Endothelial cell (in vitro differentiated cells): ENCODE measurements around the gene XPNPEP3. TPM values are rescaled to one million over a fixed set of nuclear protein-coding genes. Genes with fewer than 3 reads are reported as not detected.

ENCODE experiments used
- DNase-seq: peaks from one replicate; pipeline ENCODE4 v3.0.0; 2021; ENCODE audit warnings: low spot score
- H3K27ac Mint-ChIP-seq: one replicate; pipeline ENCODE4 v1.8.0; 2021; ENCODE audit warnings: mixed read lengths, inconsistent platforms; ENCODE audit not compliant: unreplicated experiment
- H3K27me3 Mint-ChIP-seq: one replicate; pipeline ENCODE4 v1.8.0; 2021; ENCODE audit warnings: mild to moderate bottlenecking, moderate library complexity, mixed read lengths, inconsistent platforms; ENCODE audit not compliant: unreplicated experiment
- H3K36me3 Mint-ChIP-seq: one replicate; pipeline ENCODE4 v1.8.0; 2021; ENCODE audit warnings: mild to moderate bottlenecking, low read depth, mixed read lengths, inconsistent platforms; ENCODE audit not compliant: unreplicated experiment
- H3K4me1 Mint-ChIP-seq: one replicate; pipeline ENCODE4 v1.8.0; 2021; ENCODE audit warnings: mild to moderate bottlenecking, mixed read lengths, inconsistent platforms; ENCODE audit not compliant: unreplicated experiment
- H3K4me3 Mint-ChIP-seq: one replicate; pipeline ENCODE4 v1.8.0; 2021; ENCODE audit warnings: mild to moderate bottlenecking, mixed read lengths, inconsistent platforms; ENCODE audit not compliant: unreplicated experiment
- H3K9me3 Mint-ChIP-seq: one replicate; pipeline ENCODE4 v1.8.0; 2021; ENCODE audit warnings: mixed read lengths, inconsistent platforms; ENCODE audit not compliant: unreplicated experiment
- CTCF ChIP-seq: fragments of 200-600 bp; sonication (generic); IDR thresholded peaks from one replicate; pipeline ENCODE4 v1.5.0; 2021; ENCODE audit warnings: antibody characterized with exemption; ENCODE audit not compliant: unreplicated experiment
- long read RNA-seq: library from polyadenylated mRNA; unstranded; transcript quantifications from one replicate; pipeline ENCODE4 v2.0.0, GENCODE V29; 2020; ENCODE audit not compliant: unreplicated experiment
- total RNA-seq: library from RNA; stranded (reverse); fragmentation: NEBNext Ultra II Directional; extraction: Animal tissue kit (Norgen Biotek cat#: 25700); gene quantifications from one replicate; pipeline ENCODE4 v1.2.1, GENCODE V29; 2021; ENCODE audit not compliant: unreplicated experiment

Gene XPNPEP3
- total RNA-seq = 23.5 TPM
- long read RNA-seq, partial matches to known transcripts = 1 of 4 reads
- long read RNA-seq, other reads (novel, unspliced or antisense) = 3 of 4 reads

DNA sequence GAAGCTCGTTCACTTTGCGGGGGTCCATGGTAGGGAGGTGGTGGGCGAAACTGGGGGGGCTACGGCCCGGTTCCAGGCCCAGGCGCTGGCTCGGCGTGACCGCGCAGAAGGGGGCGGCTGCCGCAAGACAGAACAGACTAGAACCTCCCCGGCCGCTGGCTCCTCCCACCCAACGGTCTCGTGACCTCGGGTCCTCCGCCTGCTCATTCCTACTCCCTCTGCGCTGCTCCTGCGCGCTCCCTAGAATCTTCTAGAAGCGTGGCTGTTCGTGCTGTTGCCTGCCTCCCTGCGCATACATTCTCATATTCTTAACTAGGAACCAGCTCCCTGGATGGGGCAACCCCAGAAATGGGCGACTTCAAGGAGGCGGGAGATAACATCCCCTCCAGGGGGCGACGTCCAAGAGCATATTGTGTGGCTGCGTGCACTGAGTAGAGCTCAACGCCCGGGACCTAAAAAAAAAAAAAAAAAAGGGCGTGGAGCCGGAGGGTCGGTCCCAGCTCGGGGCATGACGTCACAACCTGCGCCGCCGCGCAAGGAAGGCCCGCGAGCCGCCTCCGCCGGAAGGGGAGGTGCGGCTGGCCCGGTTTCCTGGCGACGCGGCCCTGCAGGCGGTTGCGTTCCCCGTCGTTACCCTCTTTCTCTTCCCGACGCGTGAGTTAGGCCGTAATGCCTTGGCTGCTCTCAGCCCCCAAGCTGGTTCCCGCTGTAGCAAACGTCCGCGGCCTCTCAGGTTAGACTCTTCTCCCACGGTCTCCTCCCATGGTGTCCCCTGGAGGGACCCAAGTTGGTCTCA is at the start of gene XPNPEP3, which contains the start of gene ST13:
TSS of gene XPNPEP3 (plus strand) at position 636 of the 796 bp plus-strand sequence. CDS start at position 670, 34 bp downstream.
TSS of gene ST13 (minus strand) at position 127 of the 796 bp plus-strand sequence. CDS start at position 28, 99 bp downstream.
- H3K27me3 Mint-ChIP-seq = peaks cover 4% of the 10 kb centered on the region
- peak within 1 kb of the TSS; percentile 100 for H3K4me3 Mint-ChIP-seq
- peak within 1 kb of the TSS; percentile 99 for H3K27ac Mint-ChIP-seq
- H3K4me1 Mint-ChIP-seq = peaks cover 26% of the 10 kb centered on the region
- peak; percentile 51 for TF ChIP-seq CTCF
- peaks cover 7% of the 10 kb centered on the region for H3K36me3 Mint-ChIP-seq
- DNase-seq = peak; percentile 97
- H3K9me3 Mint-ChIP-seq = no peaks in the 10 kb centered on the region

DNA sequence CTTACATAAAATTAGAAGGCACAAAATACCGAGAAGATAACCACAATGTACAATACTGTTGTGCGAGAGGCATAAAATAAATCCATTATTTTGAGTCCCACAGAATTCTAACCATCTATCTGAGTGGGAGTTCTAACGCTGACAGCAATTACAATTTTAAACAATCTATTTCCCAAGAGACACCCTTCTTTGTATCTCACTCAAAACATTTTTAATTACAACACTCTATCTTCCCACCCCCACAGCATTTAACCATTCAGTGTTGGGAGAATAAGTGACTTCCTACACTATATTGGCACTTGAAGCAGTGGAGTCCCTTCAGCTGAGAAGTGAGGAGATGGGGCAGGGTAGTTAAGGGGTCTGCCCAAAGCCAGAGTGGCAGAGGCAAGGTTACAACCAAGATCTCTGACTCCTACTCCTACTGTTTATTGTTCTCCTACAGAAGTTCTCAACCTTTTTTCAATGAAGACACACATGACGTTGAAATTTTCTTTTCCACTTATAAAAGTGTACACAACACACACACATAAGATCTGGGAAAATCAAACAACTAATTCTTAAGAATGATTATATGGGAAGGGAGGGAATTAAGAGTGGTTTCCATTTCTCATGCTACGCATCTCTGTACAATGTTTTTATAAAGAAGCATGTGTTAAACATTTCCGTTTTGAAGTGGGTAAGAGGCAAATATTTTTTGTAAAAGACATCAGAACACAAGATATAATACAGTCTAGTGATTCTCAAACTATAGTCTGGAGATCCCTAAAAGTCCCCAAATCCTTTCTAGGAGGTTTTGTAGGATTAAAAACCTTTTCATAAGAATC is 48.7 kb upstream of the XPNPEP3 start:
- Mint-ChIP-seq H3K27me3 (peaks cover 1% of the 10 kb centered on the region), H3K27ac (no peak overlapping the region), H3K4me1 (no peaks in the 10 kb centered on the region), H3K36me3 (no peaks in the 10 kb centered on the region), H3K4me3 (no peak overlapping the region), H3K9me3 (no peaks in the 10 kb centered on the region)
- TF ChIP-seq CTCF = no peak
- DNase-seq = no peak

DNA sequence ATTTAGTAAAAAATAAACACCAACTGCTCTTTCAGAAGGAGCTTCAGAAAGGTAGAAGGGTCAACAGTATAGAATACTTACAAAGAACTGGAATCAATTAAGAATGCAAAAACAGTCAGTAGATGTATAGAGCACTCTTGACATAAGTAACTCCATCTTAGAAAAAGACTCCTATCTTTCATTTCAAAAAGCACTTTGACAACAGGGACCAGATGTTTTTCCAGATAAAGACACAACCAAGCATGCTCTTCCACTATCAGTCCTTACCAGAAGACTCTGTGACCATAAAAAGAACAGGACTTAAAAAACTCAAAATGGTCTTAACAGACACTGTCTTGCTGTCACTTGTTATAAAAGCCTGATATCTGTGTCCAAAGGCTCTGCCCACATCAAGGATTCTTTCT is 43.0 kb upstream of the XPNPEP3 start:
- H3K9me3 Mint-ChIP-seq = no peaks in the 10 kb centered on the region
- no peak overlapping the region for H3K4me3 Mint-ChIP-seq
- no peak for TF ChIP-seq CTCF
- H3K4me1 Mint-ChIP-seq = peaks cover 20% of the 10 kb centered on the region
- peak overlapping the region; percentile 65 for H3K27ac Mint-ChIP-seq
- H3K27me3 Mint-ChIP-seq = peaks cover 1% of the 10 kb centered on the region
- DNase-seq = no peak
- peaks cover 5% of the 10 kb centered on the region for H3K36me3 Mint-ChIP-seq

DNA sequence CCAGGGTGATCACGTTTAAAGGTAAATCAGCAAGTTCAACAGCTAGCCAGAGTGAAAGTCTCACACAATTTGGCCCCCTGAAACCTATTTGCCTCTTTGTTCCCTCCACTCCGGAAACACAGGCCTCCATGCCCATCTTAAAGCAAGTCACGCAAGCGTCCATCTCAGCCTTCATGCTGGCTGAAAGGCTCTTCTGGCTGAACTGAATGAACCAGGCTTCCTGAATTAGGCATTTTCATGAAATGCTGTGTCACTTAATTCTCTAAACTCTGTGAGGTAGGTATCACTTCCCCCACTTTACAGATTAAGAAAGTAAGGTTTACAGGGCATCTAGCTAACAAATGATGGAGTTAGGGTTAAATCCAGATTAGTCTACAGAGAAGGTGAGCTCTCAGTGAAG is 39.2 kb upstream of the XPNPEP3 start:
- Mint-ChIP-seq H3K4me1 (peaks cover 28% of the 10 kb centered on the region), H3K9me3 (no peaks in the 10 kb centered on the region), H3K4me3 (peak overlapping the region; percentile 99), H3K27me3 (no peaks in the 10 kb centered on the region), H3K36me3 (peaks cover 6% of the 10 kb centered on the region), H3K27ac (peak overlapping the region; percentile 40)
- no peak for TF ChIP-seq CTCF
- DNase-seq = no peak
